ENCODE results near the gene KRT80. TPM values are rescaled to one million over a fixed set of nuclear protein-coding genes. Genes with fewer than 3 reads are reported as not detected.
A peak's percentile ranks its signal among the peaks of the same experiment; 100 is the strongest.

KRT80 gene
- total and polyA plus RNA-seq, 2 of the 13 experiments (the other 11 are each of a cell fraction or from before 2014, with no cell fraction given) = 0.27 to 0.53 TPM

DNA sequence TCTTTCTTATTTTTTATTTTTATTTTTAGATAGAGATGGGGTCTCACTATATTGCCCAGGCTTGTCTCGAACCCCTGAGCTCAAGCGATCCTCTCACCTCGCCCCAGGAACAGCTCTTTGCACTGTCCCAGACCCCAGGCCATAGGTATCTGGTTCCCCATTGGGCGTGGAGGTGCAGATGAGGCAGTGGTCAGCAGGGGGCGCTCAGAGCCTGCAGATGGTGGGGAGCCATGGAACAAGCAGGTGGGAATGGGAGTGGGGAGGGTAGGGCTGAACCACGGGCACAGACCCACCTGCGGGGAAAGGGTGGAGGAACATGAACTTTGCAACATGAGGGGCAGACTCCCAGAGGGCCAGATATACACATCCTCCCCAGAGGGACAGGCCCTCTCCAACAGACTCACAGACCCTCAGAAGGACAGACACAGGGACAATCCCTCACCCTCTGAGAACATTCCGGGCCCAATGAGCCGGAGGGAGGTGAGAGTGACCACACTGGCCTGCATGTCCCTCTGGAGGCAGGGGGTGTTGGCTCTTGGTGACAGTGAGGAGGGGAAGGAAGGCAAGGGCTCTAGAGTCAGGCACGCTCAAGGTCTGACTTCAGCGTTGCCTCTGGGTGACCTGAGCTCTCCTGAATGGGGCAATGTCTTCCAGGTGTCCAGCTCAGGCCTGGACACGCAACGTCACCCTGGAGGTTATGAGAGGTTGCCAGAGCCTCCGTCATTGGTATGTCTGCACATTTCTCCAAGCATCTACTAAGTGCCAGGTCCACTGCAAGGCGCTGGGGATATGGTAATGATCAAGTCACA is 34.9 kb downstream of the KRT80 start (continued):
- TF ChIP-seq, protein P1, sequence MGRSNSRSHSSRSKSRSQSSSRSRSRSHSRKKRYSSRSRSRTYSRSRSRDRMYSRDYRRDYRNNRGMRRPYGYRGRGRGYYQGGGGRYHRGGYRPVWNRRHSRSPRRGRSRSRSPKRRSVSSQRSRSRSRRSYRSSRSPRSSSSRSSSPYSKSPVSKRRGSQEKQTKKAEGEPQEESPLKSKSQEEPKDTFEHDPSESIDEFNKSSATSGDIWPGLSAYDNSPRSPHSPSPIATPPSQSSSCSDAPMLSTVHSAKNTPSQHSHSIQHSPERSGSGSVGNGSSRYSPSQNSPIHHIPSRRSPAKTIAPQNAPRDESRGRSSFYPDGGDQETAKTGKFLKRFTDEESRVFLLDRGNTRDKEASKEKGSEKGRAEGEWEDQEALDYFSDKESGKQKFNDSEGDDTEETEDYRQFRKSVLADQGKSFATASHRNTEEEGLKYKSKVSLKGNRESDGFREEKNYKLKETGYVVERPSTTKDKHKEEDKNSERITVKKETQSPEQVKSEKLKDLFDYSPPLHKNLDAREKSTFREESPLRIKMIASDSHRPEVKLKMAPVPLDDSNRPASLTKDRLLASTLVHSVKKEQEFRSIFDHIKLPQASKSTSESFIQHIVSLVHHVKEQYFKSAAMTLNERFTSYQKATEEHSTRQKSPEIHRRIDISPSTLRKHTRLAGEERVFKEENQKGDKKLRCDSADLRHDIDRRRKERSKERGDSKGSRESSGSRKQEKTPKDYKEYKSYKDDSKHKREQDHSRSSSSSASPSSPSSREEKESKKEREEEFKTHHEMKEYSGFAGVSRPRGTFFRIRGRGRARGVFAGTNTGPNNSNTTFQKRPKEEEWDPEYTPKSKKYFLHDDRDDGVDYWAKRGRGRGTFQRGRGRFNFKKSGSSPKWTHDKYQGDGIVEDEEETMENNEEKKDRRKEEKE (IDR thresholded peaks at IDR 0.05) = no peak
- TF ChIP-seq HDAC6 (IDR thresholded peaks at IDR 0.05; ENCODE audit: low read depth, low read length) = no peak
- no peak for TF ChIP-seq RFX5 (IDR thresholded peaks at IDR 0.05; ENCODE audit: low read depth, low read length)
- TF ChIP-seq, protein P2, sequence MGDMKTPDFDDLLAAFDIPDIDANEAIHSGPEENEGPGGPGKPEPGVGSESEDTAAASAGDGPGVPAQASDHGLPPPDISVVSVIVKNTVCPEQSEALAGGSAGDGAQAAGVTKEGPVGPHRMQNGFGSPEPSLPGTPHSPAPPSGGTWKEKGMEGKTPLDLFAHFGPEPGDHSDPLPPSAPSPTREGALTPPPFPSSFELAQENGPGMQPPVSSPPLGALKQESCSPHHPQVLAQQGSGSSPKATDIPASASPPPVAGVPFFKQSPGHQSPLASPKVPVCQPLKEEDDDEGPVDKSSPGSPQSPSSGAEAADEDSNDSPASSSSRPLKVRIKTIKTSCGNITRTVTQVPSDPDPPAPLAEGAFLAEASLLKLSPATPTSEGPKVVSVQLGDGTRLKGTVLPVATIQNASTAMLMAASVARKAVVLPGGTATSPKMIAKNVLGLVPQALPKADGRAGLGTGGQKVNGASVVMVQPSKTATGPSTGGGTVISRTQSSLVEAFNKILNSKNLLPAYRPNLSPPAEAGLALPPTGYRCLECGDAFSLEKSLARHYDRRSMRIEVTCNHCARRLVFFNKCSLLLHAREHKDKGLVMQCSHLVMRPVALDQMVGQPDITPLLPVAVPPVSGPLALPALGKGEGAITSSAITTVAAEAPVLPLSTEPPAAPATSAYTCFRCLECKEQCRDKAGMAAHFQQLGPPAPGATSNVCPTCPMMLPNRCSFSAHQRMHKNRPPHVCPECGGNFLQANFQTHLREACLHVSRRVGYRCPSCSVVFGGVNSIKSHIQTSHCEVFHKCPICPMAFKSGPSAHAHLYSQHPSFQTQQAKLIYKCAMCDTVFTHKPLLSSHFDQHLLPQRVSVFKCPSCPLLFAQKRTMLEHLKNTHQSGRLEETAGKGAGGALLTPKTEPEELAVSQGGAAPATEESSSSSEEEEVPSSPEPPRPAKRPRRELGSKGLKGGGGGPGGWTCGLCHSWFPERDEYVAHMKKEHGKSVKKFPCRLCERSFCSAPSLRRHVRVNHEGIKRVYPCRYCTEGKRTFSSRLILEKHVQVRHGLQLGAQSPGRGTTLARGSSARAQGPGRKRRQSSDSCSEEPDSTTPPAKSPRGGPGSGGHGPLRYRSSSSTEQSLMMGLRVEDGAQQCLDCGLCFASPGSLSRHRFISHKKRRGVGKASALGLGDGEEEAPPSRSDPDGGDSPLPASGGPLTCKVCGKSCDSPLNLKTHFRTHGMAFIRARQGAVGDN (CRISPR knock-in tag; IDR thresholded peaks at IDR 0.05) = 0 out of 2 replicates have a peak, but pooled peaks have one; percentile 15
- TF ChIP-seq, protein P3, sequence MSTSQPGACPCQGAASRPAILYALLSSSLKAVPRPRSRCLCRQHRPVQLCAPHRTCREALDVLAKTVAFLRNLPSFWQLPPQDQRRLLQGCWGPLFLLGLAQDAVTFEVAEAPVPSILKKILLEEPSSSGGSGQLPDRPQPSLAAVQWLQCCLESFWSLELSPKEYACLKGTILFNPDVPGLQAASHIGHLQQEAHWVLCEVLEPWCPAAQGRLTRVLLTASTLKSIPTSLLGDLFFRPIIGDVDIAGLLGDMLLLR (CRISPR knock-in tag; IDR thresholded peaks at IDR 0.05) = no peak
- TF ChIP-seq, protein P4, sequence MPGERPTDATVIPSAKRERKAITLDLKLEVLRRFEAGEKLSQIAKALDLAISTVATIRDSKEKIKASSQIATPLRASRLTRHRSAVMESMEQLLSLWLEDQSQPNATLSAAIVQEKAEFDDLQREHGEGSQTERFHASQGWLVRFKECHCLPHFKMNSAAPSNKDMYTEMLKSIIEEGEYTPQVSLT (CRISPR knock-in tag; IDR thresholded peaks at IDR 0.05; ENCODE audit: borderline replicate concordance, low read depth) = no peak
- no peak for TF ChIP-seq ATRX (CRISPR knock-in tag; IDR thresholded peaks at IDR 0.05; ENCODE audit: borderline replicate concordance)
- TF ChIP-seq, protein P5, sequence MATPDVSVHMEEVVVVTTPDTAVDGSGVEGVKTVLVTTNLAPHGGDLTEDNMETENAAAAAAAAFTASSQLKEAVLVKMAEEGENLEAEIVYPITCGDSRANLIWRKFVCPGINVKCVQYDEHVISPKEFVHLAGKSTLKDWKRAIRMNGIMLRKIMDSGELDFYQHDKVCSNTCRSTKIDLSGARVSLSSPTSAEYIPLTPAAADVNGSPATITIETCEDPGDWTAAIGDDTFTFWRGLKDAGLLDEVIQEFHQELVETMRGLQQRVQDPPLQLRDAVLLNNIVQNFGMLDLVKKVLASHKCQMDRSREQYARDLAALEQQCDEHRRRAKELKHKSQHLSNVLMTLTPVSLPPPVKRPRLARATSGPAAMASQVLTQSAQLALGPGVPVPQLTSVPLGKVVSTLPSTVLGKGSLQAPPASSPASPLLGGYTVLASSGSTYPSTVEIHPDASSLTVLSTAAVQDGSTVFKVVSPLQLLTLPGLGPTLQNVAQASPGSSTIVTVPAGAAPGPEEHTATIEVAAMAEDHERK (CRISPR knock-in tag; IDR thresholded peaks at IDR 0.05; ENCODE audit: low read depth) = no peak
- no peak for TF ChIP-seq SIX1 (CRISPR knock-in tag; IDR thresholded peaks at IDR 0.05; ENCODE audit: borderline replicate concordance)
- TF ChIP-seq ZNF564 (CRISPR knock-in tag; IDR thresholded peaks at IDR 0.05) = no peak
- no peak for TF ChIP-seq GZF1 (CRISPR knock-in tag; IDR thresholded peaks at IDR 0.05)
- TF ChIP-seq CAMTA2 (CRISPR knock-in tag; IDR thresholded peaks at IDR 0.05; ENCODE audit: borderline replicate concordance) = no peak
- TF ChIP-seq POLR2AphosphoS2 (IDR thresholded peaks at IDR 0.05; ENCODE audit: low read depth, low read length) = no peak
- TF ChIP-seq IRX3 (CRISPR knock-in tag; IDR thresholded peaks at IDR 0.05; ENCODE audit: borderline replicate concordance, low read depth) = no peak
- TF ChIP-seq KDM6A (CRISPR knock-in tag; IDR thresholded peaks at IDR 0.05; ENCODE audit: low read depth) = no peak
- no peak for TF ChIP-seq SETDB1 (CRISPR knock-in tag; IDR thresholded peaks at IDR 0.05; ENCODE audit: borderline replicate concordance)
- TF ChIP-seq NFKB2 (CRISPR knock-in tag; IDR thresholded peaks at IDR 0.05; ENCODE audit: borderline replicate concordance) = no peak
- TF ChIP-seq BRD4 (CRISPR knock-in tag; IDR thresholded peaks at IDR 0.05) = no peak
- no peak for TF ChIP-seq SAP130 (CRISPR knock-in tag; IDR thresholded peaks at IDR 0.05; ENCODE audit: low read depth)
